KMS-11 (cell line): ENCODE data around the gene ZNF235.

ENCODE experiments used
- H2AFZ ChIP-seq: fragments of 200-600 bp; sonication (generic); 2 replicates; pipeline ENCODE4 v1.6.1; 2016; ENCODE audit warnings: antibody characterized with exemption, mixed run types, low read depth
- H3K27ac ChIP-seq: fragments of 200-600 bp; sonication (generic); 2 replicates; pipeline ENCODE4 v1.6.1; 2016; ENCODE audit warnings: mild to moderate bottlenecking, mixed run types
- H3K27me3 ChIP-seq: fragments of 200-600 bp; sonication (generic); 2 replicates; pipeline ENCODE4 v1.6.1; 2017; ENCODE audit warnings: mild to moderate bottlenecking, low read depth, mixed run types, moderate library complexity; ENCODE audit not compliant: insufficient read depth
- H3K36me3 ChIP-seq: fragments of 200-600 bp; sonication (generic); 2 replicates; pipeline ENCODE4 v1.6.1; 2017; ENCODE audit warnings: mild to moderate bottlenecking, mixed run types; ENCODE audit not compliant: insufficient read depth
- H3K4me1 ChIP-seq: fragments of 200-600 bp; sonication (generic); 2 replicates; pipeline ENCODE4 v1.6.1; 2016; ENCODE audit warnings: mild to moderate bottlenecking, low read depth, mixed run types; ENCODE audit not compliant: poor library complexity, severe bottlenecking
- H3K4me2 ChIP-seq: fragments of 200-600 bp; sonication (generic); 2 replicates; pipeline ENCODE4 v1.7.0; 2016; ENCODE audit warnings: mild to moderate bottlenecking, mixed run types
- H3K4me3 ChIP-seq: fragments of 200-600 bp; sonication (generic); IDR thresholded peaks from 2 replicates; pipeline ENCODE4 v1.6.1; 2017; ENCODE audit warnings: low read depth, low read length, mixed read lengths; ENCODE audit not compliant: insufficient read depth
- H3K79me2 ChIP-seq: fragments of 200-600 bp; sonication (generic); 2 replicates; pipeline ENCODE4 v1.6.1; 2016; ENCODE audit warnings: low read depth, mixed run types; ENCODE audit not compliant: insufficient read depth
- H3K9ac ChIP-seq: fragments of 200-600 bp; sonication (generic); 2 replicates; pipeline ENCODE4 v1.6.1; 2016; ENCODE audit warnings: mild to moderate bottlenecking, mixed run types
- H4K20me1 ChIP-seq: fragments of 200-600 bp; sonication (generic); 2 replicates; pipeline ENCODE4 v1.6.1; 2016; ENCODE audit warnings: mild to moderate bottlenecking, mixed run types; ENCODE audit not compliant: insufficient read depth
- TF ChIP-seq, protein P1 (sequence below): fragments of 200-600 bp; sonication (generic); conservative IDR thresholded peaks from 2 replicates; pipeline ENCODE4 v1.6.1; 2017; ENCODE audit warnings: low read depth, mild to moderate bottlenecking, antibody characterized with exemption, low read length, moderate library complexity, mixed read lengths

The ZNF235 gene

DNA sequence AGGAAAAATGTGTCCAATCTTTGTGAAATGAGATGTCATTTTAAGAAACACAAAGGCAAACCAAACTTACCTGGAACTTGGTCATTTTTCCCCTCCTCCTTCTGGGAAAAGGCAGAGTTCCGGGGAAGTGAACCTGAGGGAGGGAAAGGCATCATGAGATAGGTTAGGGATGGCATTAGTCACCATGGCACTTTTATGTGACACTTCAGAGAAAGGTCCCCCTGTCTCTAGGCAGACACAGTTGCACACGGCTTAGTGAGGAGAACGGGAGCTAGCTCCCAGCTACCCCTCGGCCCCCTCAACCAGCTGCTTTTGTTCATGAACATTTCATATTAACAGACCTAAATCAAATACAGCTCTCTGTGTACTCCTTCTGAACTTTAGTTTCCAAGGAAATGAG is 1.5 kb downstream of the ZNF235 start:
- no peak overlapping the region for H3K4me2 ChIP-seq
- no peak overlapping the region for H2AFZ ChIP-seq

DNA sequence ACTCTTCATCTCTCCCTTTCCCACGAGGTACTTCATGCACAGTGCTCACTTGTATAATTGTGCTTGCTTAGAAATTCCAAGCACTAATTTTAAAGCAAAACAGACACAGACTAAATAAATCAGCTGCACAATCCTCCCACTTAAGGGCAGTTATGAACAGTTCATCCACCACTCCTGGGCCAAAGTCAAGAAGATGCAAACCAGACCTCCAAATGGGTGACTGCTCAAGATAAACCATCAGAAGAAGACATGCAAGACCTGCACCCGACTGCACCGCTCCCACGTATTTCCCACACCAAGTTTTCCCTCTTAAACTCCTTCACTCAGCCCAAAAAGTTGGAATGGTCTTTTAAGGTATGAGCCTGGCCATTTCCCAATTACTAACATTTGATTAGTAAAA is 19.9 kb downstream of the ZNF235 start:
- H3K9ac ChIP-seq, result no peak overlapping the region
- no peak overlapping the region for H2AFZ ChIP-seq

More for the DNA sequence above, 1.5 kb downstream of the ZNF235 start:
- Histone ChIP-seq H3K79me2 (no peaks in the 10 kb centered on the region), H3K9ac (no peak overlapping the region), H3K4me3 (no peak overlapping the region), H3K27ac (no peak overlapping the region), H4K20me1 (no peaks in the 10 kb centered on the region), H3K27me3 (no peaks in the 10 kb centered on the region), H3K36me3 (no peaks in the 10 kb centered on the region), H3K4me1 (no peaks in the 10 kb centered on the region)
- TF ChIP-seq, protein P1, sequence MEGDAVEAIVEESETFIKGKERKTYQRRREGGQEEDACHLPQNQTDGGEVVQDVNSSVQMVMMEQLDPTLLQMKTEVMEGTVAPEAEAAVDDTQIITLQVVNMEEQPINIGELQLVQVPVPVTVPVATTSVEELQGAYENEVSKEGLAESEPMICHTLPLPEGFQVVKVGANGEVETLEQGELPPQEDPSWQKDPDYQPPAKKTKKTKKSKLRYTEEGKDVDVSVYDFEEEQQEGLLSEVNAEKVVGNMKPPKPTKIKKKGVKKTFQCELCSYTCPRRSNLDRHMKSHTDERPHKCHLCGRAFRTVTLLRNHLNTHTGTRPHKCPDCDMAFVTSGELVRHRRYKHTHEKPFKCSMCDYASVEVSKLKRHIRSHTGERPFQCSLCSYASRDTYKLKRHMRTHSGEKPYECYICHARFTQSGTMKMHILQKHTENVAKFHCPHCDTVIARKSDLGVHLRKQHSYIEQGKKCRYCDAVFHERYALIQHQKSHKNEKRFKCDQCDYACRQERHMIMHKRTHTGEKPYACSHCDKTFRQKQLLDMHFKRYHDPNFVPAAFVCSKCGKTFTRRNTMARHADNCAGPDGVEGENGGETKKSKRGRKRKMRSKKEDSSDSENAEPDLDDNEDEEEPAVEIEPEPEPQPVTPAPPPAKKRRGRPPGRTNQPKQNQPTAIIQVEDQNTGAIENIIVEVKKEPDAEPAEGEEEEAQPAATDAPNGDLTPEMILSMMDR, result no peak

DNA sequence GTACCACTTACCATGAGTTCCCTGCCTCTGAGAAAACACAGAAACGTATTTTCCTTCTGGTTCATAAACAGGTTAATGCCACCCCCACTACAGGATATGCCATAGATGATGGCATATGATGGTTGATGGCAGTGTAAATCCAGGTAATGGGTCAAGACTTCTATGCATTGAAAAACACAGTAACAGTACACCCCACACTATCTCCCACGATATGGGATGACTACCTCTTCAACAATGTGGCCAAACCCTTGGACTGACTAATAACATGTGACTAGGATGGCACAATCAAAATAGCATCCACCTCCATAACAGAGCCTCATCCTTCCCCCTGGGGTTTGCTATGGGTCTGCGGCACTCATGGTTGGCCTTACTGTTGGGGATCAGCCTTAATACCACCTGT is 22.0 kb downstream of the ZNF235 start:
- Histone ChIP-seq H2AFZ (no peak overlapping the region), H3K27ac (no peak overlapping the region), H3K4me2 (no peak overlapping the region), H3K4me3 (no peak overlapping the region), H3K36me3 (no peaks in the 10 kb centered on the region), H3K27me3 (no peaks in the 10 kb centered on the region), H3K4me1 (no peaks in the 10 kb centered on the region), H3K9ac (no peak overlapping the region), H3K79me2 (no peaks in the 10 kb centered on the region), H4K20me1 (no peaks in the 10 kb centered on the region)
- TF ChIP-seq, protein P1, result no peak

More for the DNA sequence above, 19.9 kb downstream of the ZNF235 start:
- Histone ChIP-seq H3K4me2 (no peak overlapping the region), H3K79me2 (no peaks in the 10 kb centered on the region), H4K20me1 (no peaks in the 10 kb centered on the region), H3K27me3 (no peaks in the 10 kb centered on the region), H3K27ac (no peak overlapping the region), H3K36me3 (no peaks in the 10 kb centered on the region; the same call in 1 of the 2 replicates), H3K4me1 (no peaks in the 10 kb centered on the region), H3K4me3 (no peak overlapping the region)
- TF ChIP-seq, protein P1, result no peak

DNA sequence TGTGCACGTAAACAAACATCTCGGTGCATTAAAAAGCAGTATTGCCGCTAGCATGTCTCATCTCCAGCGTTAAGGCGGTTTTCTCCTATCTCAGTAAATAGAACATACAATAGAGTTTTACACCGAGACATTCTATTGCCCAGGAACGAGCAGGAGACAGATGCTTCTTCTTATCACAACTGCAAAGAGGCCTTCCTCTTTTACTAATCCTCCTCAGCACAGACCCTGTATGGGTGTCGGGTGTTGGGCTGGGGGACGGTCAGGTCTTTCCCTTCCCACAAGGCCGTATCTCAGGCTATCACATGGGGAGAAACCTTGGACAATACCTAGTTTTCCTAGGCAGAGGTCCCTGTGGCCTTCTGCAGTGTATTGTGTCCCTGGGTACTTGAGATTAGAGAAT is 23.9 kb downstream of the ZNF235 start:
- Histone ChIP-seq H3K79me2 (no peaks in the 10 kb centered on the region), H4K20me1 (no peaks in the 10 kb centered on the region), H3K27me3 (no peaks in the 10 kb centered on the region), H3K9ac (no peak overlapping the region), H3K4me1 (no peaks in the 10 kb centered on the region), H3K4me3 (no peak overlapping the region), H2AFZ (no peak overlapping the region), H3K36me3 (no peaks in the 10 kb centered on the region), H3K27ac (no peak overlapping the region), H3K4me2 (no peak overlapping the region)
- TF ChIP-seq, protein P1, result no peak
